ENCODE measurements around the gene BACH2. TPM values are rescaled to one million over a fixed set of nuclear protein-coding genes. Genes with fewer than 3 reads are reported as not detected.
"Not testable (repeated sequence)": the region's sequence is repeated elsewhere in the genome, so short reads cannot be mapped to it uniquely, and the experiment has no call there.

BACH2 gene
- polyA plus RNA-seq, 1 donor from 2014 or later, result 21.2 TPM

DNA sequence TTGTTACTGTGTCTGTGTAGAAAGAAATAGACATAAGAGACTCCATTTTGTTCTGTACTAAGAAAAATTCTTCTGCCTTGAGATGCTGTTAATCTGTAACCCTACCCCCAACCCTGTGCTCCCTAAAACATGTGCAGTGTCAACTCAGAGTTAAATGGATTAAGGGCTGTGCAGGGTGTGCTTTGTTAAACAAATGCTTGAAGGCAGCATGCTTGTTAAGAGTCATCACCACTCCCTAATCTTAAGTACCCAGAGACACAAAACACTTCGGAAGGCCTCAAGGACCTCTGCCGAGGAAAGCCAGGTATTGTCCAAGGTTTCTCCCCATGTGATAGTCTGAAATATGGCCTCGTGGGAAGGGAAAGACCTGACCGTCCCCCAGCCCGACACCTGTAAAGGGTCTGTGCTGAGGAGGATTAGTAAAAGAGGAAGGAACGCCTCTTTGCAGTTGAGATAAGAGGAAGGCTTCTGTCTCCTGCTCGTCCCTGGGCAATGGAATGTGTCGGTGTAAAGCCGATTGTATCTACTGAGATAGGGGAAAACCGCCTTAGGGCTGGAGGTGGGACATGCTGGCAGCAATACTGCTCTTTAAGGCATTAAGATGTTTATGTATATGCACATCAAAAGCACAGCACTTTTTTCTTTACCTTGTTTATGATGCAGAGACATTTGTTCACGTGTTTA is 405.7 kb downstream of the BACH2 start:
- Mint-ChIP-seq H3K4me3 (peak overlapping the region in 2 of 4 donors; percentile 58 to 70), H3K27me3 (peaks cover 10% of the 10 kb centered on the region), H3K27ac (peak overlapping the region in 1 of 3 donors; percentile 11)
- H3K4me1 Mint-ChIP-seq, H3K36me3 Mint-ChIP-seq, H3K9me3 Mint-ChIP-seq: not testable (repeated sequence)

DNA sequence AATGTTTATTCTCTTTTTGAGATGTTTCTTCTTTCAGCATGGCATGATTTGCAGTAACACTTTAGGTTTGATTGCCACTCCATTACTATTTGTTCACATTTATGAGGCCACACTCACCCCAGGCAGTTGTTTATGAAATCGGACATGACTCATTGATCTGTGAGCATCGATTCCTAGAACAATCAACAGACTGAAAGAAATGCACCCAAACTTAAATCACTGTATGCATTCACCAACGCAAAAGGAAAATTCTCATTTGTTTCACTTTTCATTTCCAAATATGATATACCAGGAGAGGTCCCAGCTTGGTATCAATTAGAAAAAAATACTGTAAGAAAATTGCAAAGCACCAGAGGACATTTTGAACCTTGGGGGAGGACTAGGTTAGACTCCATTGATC is 407.8 kb downstream of the BACH2 start:
- Mint-ChIP-seq H3K36me3 (peaks cover 2% of the 10 kb centered on the region), H3K27me3 (peaks cover 7% of the 10 kb centered on the region), H3K9me3 (no peaks in the 10 kb centered on the region), H3K4me3 (no peak overlapping the region), H3K4me1 (peaks cover 1 to 10% (median 9%) of the 10 kb centered on the region in 3 donors), H3K27ac (no peak overlapping the region)

GRCh38 chr6:89888138-89888514 is 408.5 kb downstream of the BACH2 start:
- Mint-ChIP-seq H3K27ac (no peak overlapping the region), H3K27me3 (peaks cover 7% of the 10 kb centered on the region), H3K4me3 (no peak overlapping the region), H3K9me3 (no peaks in the 10 kb centered on the region), H3K4me1 (peaks cover 1 to 10% (median 9%) of the 10 kb centered on the region in 3 donors), H3K36me3 (peaks cover 2% of the 10 kb centered on the region)

DNA sequence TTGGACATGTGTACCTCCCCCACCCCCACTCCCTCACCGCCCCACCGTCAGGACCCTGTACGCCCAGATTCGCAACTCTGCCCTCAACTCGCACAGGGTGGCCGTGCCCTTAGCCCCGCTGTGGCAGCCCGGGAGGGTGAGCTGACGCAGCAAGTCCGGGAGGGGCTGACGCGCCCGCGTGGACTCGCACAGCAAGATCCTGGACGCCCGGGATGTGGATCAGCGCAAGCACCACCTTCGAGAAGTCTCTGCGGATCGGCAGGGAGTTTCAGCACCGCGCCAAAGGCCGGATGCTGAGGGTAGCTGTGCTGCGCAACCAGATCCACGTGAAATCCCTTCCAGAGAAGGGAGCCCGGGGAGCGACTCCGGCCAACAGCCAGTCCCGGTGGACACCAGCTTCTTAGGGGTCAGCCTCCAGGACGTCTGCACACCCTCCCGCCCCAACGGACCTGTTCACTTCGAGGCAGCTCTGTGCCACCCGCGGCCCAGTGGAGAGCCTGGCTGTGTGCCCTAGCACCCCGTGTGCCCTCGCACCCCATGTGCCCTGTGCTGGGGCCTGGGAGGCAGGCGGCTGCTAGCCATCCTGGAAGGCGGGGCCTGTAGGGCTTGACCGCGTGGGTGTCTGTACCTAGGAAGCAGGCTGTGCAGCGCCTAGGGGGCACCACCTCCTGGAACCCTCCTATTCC is 409.0 kb downstream of the BACH2 start:
- Mint-ChIP-seq H3K9me3 (no peaks in the 10 kb centered on the region), H3K4me3 (no peak overlapping the region), H3K27ac (no peak overlapping the region), H3K27me3 (peaks cover 5% of the 10 kb centered on the region), H3K36me3 (peaks cover 2% of the 10 kb centered on the region), H3K4me1 (peaks cover 1 to 10% (median 9%) of the 10 kb centered on the region in 3 donors)

- no peak overlapping the region for H3K27ac Mint-ChIP-seq
- H3K4me3 Mint-ChIP-seq, result no peak overlapping the region
- peaks cover 1 to 8% (median 7%) of the 10 kb centered on the region in 3 donors for H3K4me1 Mint-ChIP-seq
- peaks cover 2% of the 10 kb centered on the region for H3K36me3 Mint-ChIP-seq
- no peaks in the 10 kb centered on the region for H3K9me3 Mint-ChIP-seq
- peaks cover 3% of the 10 kb centered on the region for H3K27me3 Mint-ChIP-seq
Observed at GRCh38 chr6:89886378-89887120, 410.1 kb downstream of the BACH2 start.
